ENCODE results near the gene SLAMF8. TPM values are rescaled to one million over a fixed set of nuclear protein-coding genes. Genes with fewer than 3 reads are reported as not detected.

SLAMF8 gene
- total RNA-seq, 1 experiment from 2014 or later, result not detected

DNA sequence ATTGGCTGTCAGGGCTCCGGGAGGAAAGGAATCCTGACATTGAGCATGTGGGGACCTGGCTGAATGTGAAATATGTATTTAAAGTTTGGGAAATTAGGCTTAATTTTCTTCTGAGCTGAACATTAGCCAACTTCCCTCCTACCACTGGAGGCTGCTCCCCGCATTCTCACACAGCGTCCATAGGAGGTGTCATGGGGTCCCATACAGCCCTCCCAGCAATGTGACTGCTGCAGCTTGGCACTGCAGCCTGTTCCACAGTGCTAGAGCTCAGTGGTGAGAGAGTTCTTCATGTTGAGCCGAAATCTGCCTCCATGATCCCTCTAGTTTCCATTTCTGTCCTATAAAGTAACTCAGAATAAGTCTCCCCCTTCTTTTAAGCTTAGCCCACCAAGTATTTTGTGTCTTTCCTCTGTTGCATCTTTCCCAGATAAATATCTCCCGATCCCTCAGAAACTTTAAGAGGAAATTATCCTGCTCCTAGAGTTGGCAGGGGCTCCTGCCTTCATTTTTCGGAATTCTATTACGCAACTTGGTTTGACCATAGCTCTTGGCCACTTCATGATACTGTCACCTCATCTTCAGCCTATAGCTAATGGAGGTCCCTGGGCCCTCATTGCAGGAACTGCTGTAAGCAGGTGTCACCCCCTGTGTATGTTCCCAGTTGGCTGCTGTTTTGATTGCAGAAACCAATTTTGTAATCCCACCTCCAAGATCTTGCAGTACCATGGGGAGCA lies 22.6 kb upstream of the SLAMF8 start:
- Mint-ChIP-seq H3K36me3 (ENCODE audit: insufficient read depth, unreplicated experiment) (no peaks in the 10 kb centered on the region), H3K27me3 (ENCODE audit: unreplicated experiment) (peaks cover 92% of the 10 kb centered on the region), H3K4me3 (ENCODE audit: low read depth, unreplicated experiment) (no peak overlapping the region), H3K4me1 (ENCODE audit: low read depth, unreplicated experiment) (no peaks in the 10 kb centered on the region), H3K9me3 (ENCODE audit: low read depth, unreplicated experiment) (no peaks in the 10 kb centered on the region), H3K27ac (ENCODE audit: unreplicated experiment) (no peak overlapping the region)
- CTCF ChIA-PET, result interaction anchor here (0.6 to 1.4 kb wide), 2 partner anchors 204 to 591 kb away, joined by 3 read pairs; no protein-coding TSS in a partner anchor
- no peak for DNase-seq
- intact Hi-C loops (cut with micrococcal nuclease; ENCODE audit: unreplicated experiment), result no loop called here
- TF ChIP-seq, protein P1, sequence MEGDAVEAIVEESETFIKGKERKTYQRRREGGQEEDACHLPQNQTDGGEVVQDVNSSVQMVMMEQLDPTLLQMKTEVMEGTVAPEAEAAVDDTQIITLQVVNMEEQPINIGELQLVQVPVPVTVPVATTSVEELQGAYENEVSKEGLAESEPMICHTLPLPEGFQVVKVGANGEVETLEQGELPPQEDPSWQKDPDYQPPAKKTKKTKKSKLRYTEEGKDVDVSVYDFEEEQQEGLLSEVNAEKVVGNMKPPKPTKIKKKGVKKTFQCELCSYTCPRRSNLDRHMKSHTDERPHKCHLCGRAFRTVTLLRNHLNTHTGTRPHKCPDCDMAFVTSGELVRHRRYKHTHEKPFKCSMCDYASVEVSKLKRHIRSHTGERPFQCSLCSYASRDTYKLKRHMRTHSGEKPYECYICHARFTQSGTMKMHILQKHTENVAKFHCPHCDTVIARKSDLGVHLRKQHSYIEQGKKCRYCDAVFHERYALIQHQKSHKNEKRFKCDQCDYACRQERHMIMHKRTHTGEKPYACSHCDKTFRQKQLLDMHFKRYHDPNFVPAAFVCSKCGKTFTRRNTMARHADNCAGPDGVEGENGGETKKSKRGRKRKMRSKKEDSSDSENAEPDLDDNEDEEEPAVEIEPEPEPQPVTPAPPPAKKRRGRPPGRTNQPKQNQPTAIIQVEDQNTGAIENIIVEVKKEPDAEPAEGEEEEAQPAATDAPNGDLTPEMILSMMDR (IDR thresholded peaks at IDR 0.05; ENCODE audit: unreplicated experiment), result no peak
- BruUV-seq (replicated peaks), result no TSS peak

DNA sequence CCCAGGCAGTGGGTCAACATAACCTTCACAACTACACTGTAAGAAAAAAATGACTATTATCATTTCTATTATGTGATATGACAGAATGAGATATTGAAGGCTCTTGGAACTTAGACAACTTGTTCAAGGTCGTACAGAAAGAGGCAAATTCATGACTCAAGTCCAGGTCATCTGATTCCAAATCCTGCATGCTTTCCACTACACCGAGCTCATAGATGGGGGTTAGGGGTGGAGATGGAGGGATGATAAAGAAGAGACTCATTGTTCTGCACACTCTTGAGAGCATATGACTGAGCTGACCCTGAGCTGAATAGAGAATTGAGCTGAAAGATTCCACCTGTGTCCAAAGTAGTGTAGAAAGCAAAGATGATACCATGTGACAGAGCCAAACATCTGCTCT lies 21.7 kb upstream of the SLAMF8 start:
- TF ChIP-seq, protein P1 (IDR thresholded peaks at IDR 0.05; ENCODE audit: unreplicated experiment), result no peak
- H3K27me3 Mint-ChIP-seq (ENCODE audit: unreplicated experiment), result peaks cover 100% of the 10 kb centered on the region
- no peak for DNase-seq
- H3K4me1 Mint-ChIP-seq (ENCODE audit: low read depth, unreplicated experiment), result no peaks in the 10 kb centered on the region
- CTCF ChIA-PET, result interaction anchor here (1.4 kb wide), 1 partner anchor 203 kb away, joined by 3 read pairs; no protein-coding TSS in a partner anchor
- no peak overlapping the region for H3K4me3 Mint-ChIP-seq (ENCODE audit: low read depth, unreplicated experiment)
- no peaks in the 10 kb centered on the region for H3K36me3 Mint-ChIP-seq (ENCODE audit: insufficient read depth, unreplicated experiment)
- no TSS peak for BruUV-seq (replicated peaks)
- intact Hi-C loops (cut with micrococcal nuclease; ENCODE audit: unreplicated experiment), result no loop called here
- H3K9me3 Mint-ChIP-seq (ENCODE audit: low read depth, unreplicated experiment), result no peaks in the 10 kb centered on the region
- no peak overlapping the region for H3K27ac Mint-ChIP-seq (ENCODE audit: unreplicated experiment)

DNA sequence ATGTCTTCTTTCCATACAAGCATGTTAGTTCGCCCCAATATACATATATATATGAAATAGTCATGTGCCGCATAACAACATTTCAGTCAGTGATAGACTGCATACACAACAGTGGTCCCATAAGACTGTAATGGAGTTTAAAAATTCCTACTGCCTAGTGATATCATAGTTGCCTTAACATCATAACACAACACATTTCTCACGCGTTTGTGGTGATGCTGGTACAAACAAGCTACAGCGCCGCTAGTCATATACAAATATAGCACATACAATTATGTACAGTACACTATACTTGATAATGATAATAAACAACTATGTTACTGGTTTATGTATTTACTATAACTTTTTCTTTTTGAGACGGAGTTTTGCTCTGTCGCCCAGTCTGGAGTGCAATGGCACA lies 10.7 kb upstream of the SLAMF8 start:
- no peak overlapping the region for H3K4me3 Mint-ChIP-seq (ENCODE audit: low read depth, unreplicated experiment)
- no peaks in the 10 kb centered on the region for H3K4me1 Mint-ChIP-seq (ENCODE audit: low read depth, unreplicated experiment)
- H3K9me3 Mint-ChIP-seq (ENCODE audit: low read depth, unreplicated experiment), result no peaks in the 10 kb centered on the region
- no peaks in the 10 kb centered on the region for H3K36me3 Mint-ChIP-seq (ENCODE audit: insufficient read depth, unreplicated experiment)
- intact Hi-C loops (cut with micrococcal nuclease; ENCODE audit: unreplicated experiment), result no loop called here
- H3K27me3 Mint-ChIP-seq (ENCODE audit: unreplicated experiment), result peaks cover 80% of the 10 kb centered on the region
- H3K27ac Mint-ChIP-seq (ENCODE audit: unreplicated experiment), result no peak overlapping the region
- CTCF ChIA-PET, result interaction anchor here (0.9 kb wide), 1 partner anchor 38 kb away, joined by 4 read pairs; no protein-coding TSS in a partner anchor
- DNase-seq, result no peak
- TF ChIP-seq, protein P1 (IDR thresholded peaks at IDR 0.05; ENCODE audit: unreplicated experiment), result no peak
- no TSS peak for BruUV-seq (replicated peaks)

DNA sequence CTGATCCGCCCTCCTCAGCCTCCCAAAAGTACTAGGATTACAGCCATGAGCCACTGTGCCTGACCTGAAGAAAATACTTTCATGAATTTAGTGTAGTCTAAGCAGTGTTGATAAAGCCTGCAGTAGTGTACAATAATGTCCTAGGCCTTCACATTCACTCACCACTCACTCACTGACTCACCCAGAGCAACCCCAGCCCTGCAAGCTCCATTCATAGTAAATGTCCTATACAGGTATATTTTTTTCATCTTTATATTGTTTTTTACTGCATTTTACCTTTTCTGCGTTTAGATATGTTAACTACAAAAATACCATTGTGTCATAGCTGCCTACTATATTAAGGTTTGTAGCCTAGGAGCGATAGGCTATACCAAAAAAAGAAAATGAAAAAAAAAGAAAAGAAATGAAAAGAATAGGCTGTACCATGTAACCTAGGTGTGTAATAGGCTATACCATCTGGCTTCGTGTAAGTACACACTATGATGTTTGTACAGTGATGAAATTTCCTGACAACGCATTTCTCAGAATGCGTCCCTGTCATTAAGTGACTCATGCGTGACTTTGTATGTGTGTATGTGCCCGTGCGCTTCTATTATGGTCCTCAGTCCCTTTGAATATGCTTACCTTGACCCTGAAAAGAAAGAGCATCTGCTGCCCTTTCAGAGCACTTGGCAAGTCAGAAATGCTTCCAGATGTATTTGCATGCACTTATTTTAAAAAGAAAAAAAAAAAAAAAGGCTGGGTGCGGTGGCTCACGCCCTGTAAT lies 9.2 kb upstream of the SLAMF8 start:
- Mint-ChIP-seq H3K4me3 (ENCODE audit: low read depth, unreplicated experiment) (no peak overlapping the region), H3K27me3 (ENCODE audit: unreplicated experiment) (peaks cover 80% of the 10 kb centered on the region), H3K9me3 (ENCODE audit: low read depth, unreplicated experiment) (no peaks in the 10 kb centered on the region), H3K27ac (ENCODE audit: unreplicated experiment) (no peak overlapping the region), H3K36me3 (ENCODE audit: insufficient read depth, unreplicated experiment) (no peaks in the 10 kb centered on the region), H3K4me1 (ENCODE audit: low read depth, unreplicated experiment) (no peaks in the 10 kb centered on the region)
- intact Hi-C loops (cut with micrococcal nuclease; ENCODE audit: unreplicated experiment), result no loop called here
- DNase-seq, result no peak
- BruUV-seq (replicated peaks), result no TSS peak
- TF ChIP-seq, protein P1 (IDR thresholded peaks at IDR 0.05; ENCODE audit: unreplicated experiment), result no peak
- CTCF ChIA-PET, result interaction anchor here (1.0 kb wide), 1 partner anchor 19 kb away, joined by 5 read pairs; no protein-coding TSS in a partner anchor
